ENCODE measurements around the gene ACTL6B. TPM values are rescaled to one million over a fixed set of nuclear protein-coding genes. Genes with fewer than 3 reads are reported as not detected.

ACTL6B gene
- polyA plus RNA-seq, 1 donor (not counting 4 experiments of a cell fraction or from before 2014, with no cell fraction given): not detected

- no peak overlapping the region for H3K4me2 ChIP-seq (ENCODE audit: control insufficient read depth, extremely low read depth, insufficient read depth, low read depth, low read length)
- H3K4me3 ChIP-seq (ENCODE audit: control insufficient read depth in 2 of 3, extremely low read depth in 1 of 3, insufficient read depth in 2 of 3, low read depth in 1 of 3, low read length in 3 of 3): no peak overlapping the region
- dilution Hi-C loops (cut with MboI; ENCODE audit: extremely low pct_ligation_motif_present, low sequenced_read_pairs): no loop called here
- H3K9me1 ChIP-seq (ENCODE audit: control insufficient read depth, extremely low read depth, insufficient read depth, low read length): no peaks in the 10 kb centered on the region
- H4K20me1 ChIP-seq (ENCODE audit: control insufficient read depth, extremely low read depth, insufficient read depth, low read length): peaks cover 3% of the 10 kb centered on the region
- H2AFZ ChIP-seq (ENCODE audit: control insufficient read depth, low read length): no peak overlapping the region
- H3K9ac ChIP-seq (ENCODE audit: control insufficient read depth, extremely low read depth, insufficient read depth, low read length): no peak overlapping the region
- no peak for DNase-seq (ENCODE audit: low read depth, low spot score)
- H3K36me3 ChIP-seq (ENCODE audit: control insufficient read depth in 2 of 2, extremely low read depth in 1 of 2, insufficient read depth in 2 of 2, low read length in 2 of 2): peaks cover 31 to 32% of the 10 kb centered on the region in 2 experiments
- no peak overlapping the region for H3K27ac ChIP-seq (ENCODE audit: control insufficient read depth, insufficient read depth, low read length)
- H3K4me1 ChIP-seq (ENCODE audit: control insufficient read depth, extremely low read depth, insufficient read depth, low read length): peaks cover 10% of the 10 kb centered on the region
- TF ChIP-seq, protein P1, sequence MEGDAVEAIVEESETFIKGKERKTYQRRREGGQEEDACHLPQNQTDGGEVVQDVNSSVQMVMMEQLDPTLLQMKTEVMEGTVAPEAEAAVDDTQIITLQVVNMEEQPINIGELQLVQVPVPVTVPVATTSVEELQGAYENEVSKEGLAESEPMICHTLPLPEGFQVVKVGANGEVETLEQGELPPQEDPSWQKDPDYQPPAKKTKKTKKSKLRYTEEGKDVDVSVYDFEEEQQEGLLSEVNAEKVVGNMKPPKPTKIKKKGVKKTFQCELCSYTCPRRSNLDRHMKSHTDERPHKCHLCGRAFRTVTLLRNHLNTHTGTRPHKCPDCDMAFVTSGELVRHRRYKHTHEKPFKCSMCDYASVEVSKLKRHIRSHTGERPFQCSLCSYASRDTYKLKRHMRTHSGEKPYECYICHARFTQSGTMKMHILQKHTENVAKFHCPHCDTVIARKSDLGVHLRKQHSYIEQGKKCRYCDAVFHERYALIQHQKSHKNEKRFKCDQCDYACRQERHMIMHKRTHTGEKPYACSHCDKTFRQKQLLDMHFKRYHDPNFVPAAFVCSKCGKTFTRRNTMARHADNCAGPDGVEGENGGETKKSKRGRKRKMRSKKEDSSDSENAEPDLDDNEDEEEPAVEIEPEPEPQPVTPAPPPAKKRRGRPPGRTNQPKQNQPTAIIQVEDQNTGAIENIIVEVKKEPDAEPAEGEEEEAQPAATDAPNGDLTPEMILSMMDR (optimal IDR thresholded peaks at IDR 0.05 in 1 of 3, IDR thresholded peaks at IDR 0.05 in 1 of 3, conservative IDR thresholded peaks at IDR 0.05 in 1 of 3; ENCODE audit: extremely low read depth in 1 of 3, insufficient read depth in 2 of 3, low read length in 3 of 3): no peak
- TF ChIP-seq EZH2 (IDR thresholded peaks at IDR 0.05; ENCODE audit: low read length): no peak
- H3K79me2 ChIP-seq (ENCODE audit: control insufficient read depth, insufficient read depth, low read length): peaks cover 19% of the 10 kb centered on the region
- no peaks in the 10 kb centered on the region for H3K9me3 ChIP-seq (ENCODE audit: control insufficient read depth, low read depth, low read length)
- FAIRE-seq: no peak
- H3K27me3 ChIP-seq (ENCODE audit: control insufficient read depth, extremely low read depth, insufficient read depth, low read length): no peaks in the 10 kb centered on the region
Observed at GRCh38 chr7:100679927-100680575, 23.8 kb upstream of the ACTL6B start.

DNA sequence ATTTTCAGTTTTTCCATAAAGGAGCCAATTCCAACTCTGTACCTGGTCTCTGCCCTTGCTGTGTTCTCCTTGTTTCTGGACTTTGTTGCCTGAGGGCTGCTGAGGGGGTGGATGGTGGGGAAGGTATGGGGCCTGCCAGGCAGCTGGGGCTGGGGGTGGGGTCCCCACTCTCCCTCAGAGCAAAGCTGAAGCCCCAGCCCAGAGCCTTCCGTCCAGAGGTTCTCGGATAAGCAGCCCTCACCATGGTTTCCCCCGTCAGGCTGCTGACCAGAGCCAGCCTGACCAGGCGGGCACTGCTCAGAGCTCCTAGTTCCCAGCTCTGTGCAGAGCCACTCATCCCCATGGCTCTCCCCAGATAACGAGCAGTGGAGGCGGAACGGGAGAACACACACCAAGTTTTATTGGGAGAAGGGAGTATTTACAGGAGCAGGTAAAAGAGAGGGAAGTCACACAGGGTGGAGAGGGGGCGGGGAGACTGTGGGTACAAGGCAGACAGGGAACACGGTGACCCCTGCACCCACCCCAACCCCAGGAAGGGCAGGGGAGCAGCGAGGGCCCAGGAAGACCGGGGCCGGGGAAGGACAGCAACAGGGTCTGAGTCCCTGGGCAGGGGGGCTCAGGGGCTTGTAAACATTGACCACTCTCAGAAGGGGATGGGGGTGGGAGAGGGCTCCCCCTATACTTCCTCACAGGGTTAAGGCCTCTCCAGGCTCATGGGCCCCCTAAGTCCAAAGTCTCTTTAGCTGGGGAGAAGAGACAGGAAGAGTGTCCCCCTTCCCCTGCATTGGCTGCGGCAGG is 23.1 kb upstream of the ACTL6B start:
- Histone ChIP-seq H3K4me3 (ENCODE audit: control insufficient read depth in 2 of 3, extremely low read depth in 1 of 3, insufficient read depth in 2 of 3, low read depth in 1 of 3, low read length in 3 of 3) (no peak overlapping the region), H3K9me3 (ENCODE audit: control insufficient read depth, low read depth, low read length) (no peaks in the 10 kb centered on the region), H4K20me1 (ENCODE audit: control insufficient read depth, extremely low read depth, insufficient read depth, low read length) (peaks cover 3% of the 10 kb centered on the region), H2AFZ (ENCODE audit: control insufficient read depth, low read length) (no peak overlapping the region), H3K4me1 (ENCODE audit: control insufficient read depth, extremely low read depth, insufficient read depth, low read length) (peaks cover 10% of the 10 kb centered on the region), H3K27ac (ENCODE audit: control insufficient read depth, insufficient read depth, low read length) (no peak overlapping the region), H3K27me3 (ENCODE audit: control insufficient read depth, extremely low read depth, insufficient read depth, low read length) (no peaks in the 10 kb centered on the region), H3K4me2 (ENCODE audit: control insufficient read depth, extremely low read depth, insufficient read depth, low read depth, low read length) (no peak overlapping the region), H3K9ac (ENCODE audit: control insufficient read depth, extremely low read depth, insufficient read depth, low read length) (no peak overlapping the region), H3K9me1 (ENCODE audit: control insufficient read depth, extremely low read depth, insufficient read depth, low read length) (no peaks in the 10 kb centered on the region), H3K79me2 (ENCODE audit: control insufficient read depth, insufficient read depth, low read length) (peaks cover 25% of the 10 kb centered on the region), H3K36me3 (ENCODE audit: control insufficient read depth in 2 of 2, extremely low read depth in 1 of 2, insufficient read depth in 2 of 2, low read length in 2 of 2) (peaks cover 28% of the 10 kb centered on the region in 2 experiments)
- FAIRE-seq: no peak
- dilution Hi-C loops (cut with MboI; ENCODE audit: extremely low pct_ligation_motif_present, low sequenced_read_pairs): no loop called here
- DNase-seq (ENCODE audit: low read depth, low spot score): no peak
- TF ChIP-seq, protein P1 (optimal IDR thresholded peaks at IDR 0.05 in 1 of 3, IDR thresholded peaks at IDR 0.05 in 1 of 3, conservative IDR thresholded peaks at IDR 0.05 in 1 of 3; ENCODE audit: extremely low read depth in 1 of 3, insufficient read depth in 2 of 3, low read length in 3 of 3): no peak
- TF ChIP-seq EZH2 (IDR thresholded peaks at IDR 0.05; ENCODE audit: low read length): no peak
